GM12874 (cell line): ENCODE measurements around the gene TBRG1.

Experiments
- TF ChIP-seq, protein P1 (sequence below): IDR thresholded peaks from 2 replicates; pipeline ENCODE4 v1.5.1; 2011; ENCODE audit warnings: low read depth, mild to moderate bottlenecking, control low read depth, low read length, moderate library complexity; ENCODE audit not compliant: insufficient read depth

The TBRG1 gene

DNA sequence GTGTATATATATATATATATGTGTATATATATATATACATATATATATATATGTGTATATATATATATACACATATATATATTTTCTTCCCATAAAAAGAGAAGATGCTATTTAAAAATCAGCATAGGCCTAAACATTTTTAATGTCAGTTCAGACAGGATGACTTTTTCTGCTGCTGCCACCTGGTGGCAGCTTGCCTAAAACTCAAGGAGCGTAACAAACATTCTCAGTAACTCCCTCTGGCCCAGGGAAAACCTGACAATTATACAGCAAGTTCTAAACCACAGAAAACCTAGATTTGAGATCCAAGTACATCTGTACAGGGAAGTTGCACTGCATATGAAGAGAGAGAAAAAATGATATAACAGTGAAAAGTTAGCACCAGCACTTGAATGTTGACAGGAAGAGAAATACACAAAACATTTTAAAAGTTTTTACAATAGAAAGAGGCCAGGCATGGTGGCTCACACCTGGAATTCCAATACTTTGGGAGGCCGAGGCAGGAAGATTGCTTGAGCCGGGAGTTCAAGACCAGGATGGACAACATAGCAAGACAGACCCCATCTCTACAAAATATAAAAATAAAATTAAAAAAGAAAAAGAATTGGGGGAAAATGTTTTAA lies 36.3 kb upstream of the TBRG1 start:
- TF ChIP-seq, protein P1, sequence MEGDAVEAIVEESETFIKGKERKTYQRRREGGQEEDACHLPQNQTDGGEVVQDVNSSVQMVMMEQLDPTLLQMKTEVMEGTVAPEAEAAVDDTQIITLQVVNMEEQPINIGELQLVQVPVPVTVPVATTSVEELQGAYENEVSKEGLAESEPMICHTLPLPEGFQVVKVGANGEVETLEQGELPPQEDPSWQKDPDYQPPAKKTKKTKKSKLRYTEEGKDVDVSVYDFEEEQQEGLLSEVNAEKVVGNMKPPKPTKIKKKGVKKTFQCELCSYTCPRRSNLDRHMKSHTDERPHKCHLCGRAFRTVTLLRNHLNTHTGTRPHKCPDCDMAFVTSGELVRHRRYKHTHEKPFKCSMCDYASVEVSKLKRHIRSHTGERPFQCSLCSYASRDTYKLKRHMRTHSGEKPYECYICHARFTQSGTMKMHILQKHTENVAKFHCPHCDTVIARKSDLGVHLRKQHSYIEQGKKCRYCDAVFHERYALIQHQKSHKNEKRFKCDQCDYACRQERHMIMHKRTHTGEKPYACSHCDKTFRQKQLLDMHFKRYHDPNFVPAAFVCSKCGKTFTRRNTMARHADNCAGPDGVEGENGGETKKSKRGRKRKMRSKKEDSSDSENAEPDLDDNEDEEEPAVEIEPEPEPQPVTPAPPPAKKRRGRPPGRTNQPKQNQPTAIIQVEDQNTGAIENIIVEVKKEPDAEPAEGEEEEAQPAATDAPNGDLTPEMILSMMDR: peak; percentile 61

- TF ChIP-seq, protein P1: no peak
These were observed 31.2 kb upstream of the TBRG1 start for GRCh38 chr11:124591430-124591829.

DNA sequence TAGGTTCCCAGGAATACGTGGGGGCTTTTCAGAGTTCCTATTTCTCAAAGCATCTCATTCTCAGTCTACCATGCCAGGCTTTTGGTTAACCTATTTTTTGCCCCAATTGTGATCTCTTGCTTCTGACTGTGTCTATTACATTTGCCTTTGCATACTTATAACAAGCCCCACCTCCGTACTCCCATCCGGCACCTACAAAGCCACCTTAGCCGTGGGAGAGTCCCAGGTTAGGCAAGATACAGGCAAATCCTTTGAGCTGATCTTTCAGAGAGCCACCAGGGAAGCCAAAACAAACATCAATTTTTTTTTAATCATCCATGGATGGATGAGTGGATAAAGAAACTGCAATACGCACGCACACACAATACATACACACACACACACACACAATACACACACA lies 30.0 kb upstream of the TBRG1 start:
- TF ChIP-seq, protein P1: no peak

DNA sequence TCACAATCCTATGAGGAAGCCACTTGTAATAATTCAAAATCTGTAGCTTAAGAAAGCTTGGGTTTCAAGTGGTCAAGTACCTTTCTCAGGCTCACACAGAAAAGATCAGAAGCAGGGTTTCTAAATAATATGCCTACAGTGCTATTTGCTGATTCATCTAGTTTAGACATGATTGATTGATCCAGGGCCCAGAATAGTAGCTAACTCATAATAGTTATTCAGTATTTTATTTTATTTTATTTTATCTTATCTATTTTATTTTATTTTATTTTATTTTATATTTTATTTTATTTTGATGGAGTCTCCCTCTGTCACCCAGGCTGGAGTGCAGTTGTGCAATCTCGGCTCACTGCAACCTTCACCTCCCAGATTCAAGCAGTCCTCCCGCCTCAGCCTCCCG lies 27.4 kb upstream of the TBRG1 start:
- TF ChIP-seq, protein P1: no peak

GRCh38 chr11:124597626-124598025 lies 25.0 kb upstream of the TBRG1 start:
- TF ChIP-seq, protein P1: no peak

- TF ChIP-seq, protein P1: no peak
These were observed 21.9 kb upstream of the TBRG1 start for GRCh38 chr11:124600621-124601320.

DNA sequence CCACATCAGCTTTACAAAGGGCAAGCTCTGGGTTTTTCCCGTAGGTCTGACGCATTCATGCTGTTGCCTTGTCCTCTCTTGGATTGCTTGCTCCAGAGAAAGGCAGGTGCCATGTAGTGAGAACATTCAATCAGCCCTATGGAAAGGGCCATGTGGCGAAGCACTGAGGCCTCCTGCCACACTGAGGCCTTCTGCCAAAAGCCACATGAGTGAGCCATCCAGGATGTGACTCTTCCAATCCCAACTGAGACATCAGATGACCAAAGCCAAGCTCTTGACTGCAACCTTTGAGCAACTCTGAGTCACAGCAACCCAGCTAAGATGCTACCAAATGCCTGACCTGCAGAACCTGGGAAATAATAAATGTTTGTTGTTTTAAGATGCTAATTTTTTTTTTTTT lies 20.5 kb upstream of the TBRG1 start:
- TF ChIP-seq, protein P1: no peak
